ENCODE data around the gene MYH14. TPM values are rescaled to one million over a fixed set of nuclear protein-coding genes. Genes with fewer than 3 reads are reported as not detected.
A peak's percentile ranks its signal among the peaks of the same experiment; 100 is the strongest.

Gene MYH14
- total and polyA plus RNA-seq, 2 of the 13 experiments (the other 11 are each of a cell fraction or from before 2014, with no cell fraction given): 5.5 to 5.8 TPM

DNA sequence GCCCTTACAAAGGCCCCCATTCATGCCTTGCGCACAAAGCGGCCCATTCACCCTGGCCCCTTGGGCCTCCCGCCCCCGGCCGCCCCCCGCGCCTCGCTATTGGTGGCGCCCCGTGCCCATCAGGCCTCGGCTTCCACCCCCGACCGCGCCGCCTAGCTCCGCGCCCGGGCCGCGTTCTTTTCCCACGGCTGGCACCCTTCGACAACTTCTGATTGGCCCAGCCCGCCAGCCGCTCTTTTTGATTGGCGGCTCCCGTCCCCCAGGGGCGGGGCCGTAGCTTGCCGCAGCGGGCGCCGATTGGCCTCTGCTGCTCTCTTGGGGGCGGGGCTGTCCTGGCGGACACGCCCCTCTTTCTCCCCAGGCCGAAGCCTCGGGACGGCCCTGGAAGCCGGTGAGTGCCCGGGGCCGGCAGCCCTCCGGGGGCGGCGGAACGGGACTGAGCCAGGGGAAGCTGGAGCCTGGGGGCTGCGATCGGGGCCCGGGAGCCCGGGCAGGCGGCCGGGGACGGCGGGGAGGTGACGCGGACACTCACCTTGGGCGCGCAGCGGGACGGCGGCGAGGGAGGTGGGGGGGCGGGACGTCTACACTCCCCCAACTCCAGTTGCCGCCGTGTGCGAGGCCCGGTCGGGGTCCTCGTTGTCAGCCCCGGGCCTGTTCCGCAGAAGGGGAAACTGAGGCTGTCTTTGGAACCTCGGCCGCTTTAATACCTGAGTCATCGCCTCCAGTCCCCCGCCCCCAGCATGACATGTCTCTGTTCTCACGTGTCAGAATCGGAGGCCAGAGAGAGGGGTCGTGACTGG lies at the start of gene MYH14 (continued):
- TF ChIP-seq FOSL2 (CRISPR knock-in tag; IDR thresholded peaks at IDR 0.05) (0 out of 2 replicates have a peak, but pooled peaks have one; percentile 14), MLLT10 (CRISPR knock-in tag; IDR thresholded peaks at IDR 0.05) (no peak), ZNF501 (CRISPR knock-in tag; IDR thresholded peaks at IDR 0.05) (0 out of 2 replicates have a peak, but pooled peaks have one; percentile 7), RBFOX2 (IDR thresholded peaks at IDR 0.05; ENCODE audit: low read depth, low read length) (peak; percentile 60), POLR2A (IDR thresholded peaks at IDR 0.05; ENCODE audit: insufficient read depth in 1 of 2, low read depth in 2 of 2, low read length in 2 of 2) (0 out of 4 replicates have a peak, but pooled peaks of 1 of the 2 experiments have one; percentile 18), NFYC (CRISPR knock-in tag; IDR thresholded peaks at IDR 0.05) (peak; percentile 89), NPAS2 (CRISPR knock-in tag; IDR thresholded peaks at IDR 0.05; ENCODE audit: borderline replicate concordance) (no peak), CHD4 (IDR thresholded peaks at IDR 0.05; ENCODE audit: borderline replicate concordance, low read length) (no peak), TFDP1 (CRISPR knock-in tag; IDR thresholded peaks at IDR 0.05; ENCODE audit: borderline replicate concordance) (peak; percentile 19; the same call in 1 of the 2 replicates), YY1 (IDR thresholded peaks at IDR 0.05; ENCODE audit: insufficient read depth, insufficient replicate concordance, low read depth, low read length) (peak; percentile 14), GABPB1 (CRISPR knock-in tag; IDR thresholded peaks at IDR 0.05) (peak; percentile 55; the same call in 1 of the 2 replicates), SP1 (IDR thresholded peaks at IDR 0.05) (no peak), SP1 (CRISPR knock-in tag; IDR thresholded peaks at IDR 0.05) (peak; percentile 59), CERS6 (CRISPR knock-in tag; IDR thresholded peaks at IDR 0.05) (no peak), ZZZ3 (CRISPR knock-in tag; IDR thresholded peaks at IDR 0.05; ENCODE audit: borderline replicate concordance) (no peak), POLR2G (IDR thresholded peaks at IDR 0.05; ENCODE audit: low read depth, low read length) (peak; percentile 61), ZSCAN12 (CRISPR knock-in tag; IDR thresholded peaks at IDR 0.05) (no peak), HIVEP1 (CRISPR knock-in tag; IDR thresholded peaks at IDR 0.05) (no peak), HIC2 (CRISPR knock-in tag; IDR thresholded peaks at IDR 0.05; ENCODE audit: low read depth) (0 out of 2 replicates have a peak, but pooled peaks have one; percentile 48), PHF21A (CRISPR knock-in tag; IDR thresholded peaks at IDR 0.05) (peak; percentile 99), RFX5 (IDR thresholded peaks at IDR 0.05; ENCODE audit: low read depth, low read length) (0 out of 2 replicates have a peak, but pooled peaks have one; percentile 27), RORA (CRISPR knock-in tag; IDR thresholded peaks at IDR 0.05) (no peak), HMG20B (CRISPR knock-in tag; conservative IDR thresholded peaks at IDR 0.05) (0 out of 2 replicates have a peak, but pooled peaks have one; percentile 46), PPARG (CRISPR knock-in tag; conservative IDR thresholded peaks at IDR 0.05) (no peak)
- TF ChIP-seq, protein P1, sequence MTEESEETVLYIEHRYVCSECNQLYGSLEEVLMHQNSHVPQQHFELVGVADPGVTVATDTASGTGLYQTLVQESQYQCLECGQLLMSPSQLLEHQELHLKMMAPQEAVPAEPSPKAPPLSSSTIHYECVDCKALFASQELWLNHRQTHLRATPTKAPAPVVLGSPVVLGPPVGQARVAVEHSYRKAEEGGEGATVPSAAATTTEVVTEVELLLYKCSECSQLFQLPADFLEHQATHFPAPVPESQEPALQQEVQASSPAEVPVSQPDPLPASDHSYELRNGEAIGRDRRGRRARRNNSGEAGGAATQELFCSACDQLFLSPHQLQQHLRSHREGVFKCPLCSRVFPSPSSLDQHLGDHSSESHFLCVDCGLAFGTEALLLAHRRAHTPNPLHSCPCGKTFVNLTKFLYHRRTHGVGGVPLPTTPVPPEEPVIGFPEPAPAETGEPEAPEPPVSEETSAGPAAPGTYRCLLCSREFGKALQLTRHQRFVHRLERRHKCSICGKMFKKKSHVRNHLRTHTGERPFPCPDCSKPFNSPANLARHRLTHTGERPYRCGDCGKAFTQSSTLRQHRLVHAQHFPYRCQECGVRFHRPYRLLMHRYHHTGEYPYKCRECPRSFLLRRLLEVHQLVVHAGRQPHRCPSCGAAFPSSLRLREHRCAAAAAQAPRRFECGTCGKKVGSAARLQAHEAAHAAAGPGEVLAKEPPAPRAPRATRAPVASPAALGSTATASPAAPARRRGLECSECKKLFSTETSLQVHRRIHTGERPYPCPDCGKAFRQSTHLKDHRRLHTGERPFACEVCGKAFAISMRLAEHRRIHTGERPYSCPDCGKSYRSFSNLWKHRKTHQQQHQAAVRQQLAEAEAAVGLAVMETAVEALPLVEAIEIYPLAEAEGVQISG (CRISPR knock-in tag; IDR thresholded peaks at IDR 0.05): no peak
